Right ventricle myocardium superior (tissue), 1 donor: ENCODE measurements around the gene TRAF3. TPM values are rescaled to one million over a fixed set of nuclear protein-coding genes. Genes with fewer than 3 reads are reported as not detected.
"Not testable (repeated sequence)": the region's sequence is repeated elsewhere in the genome, so short reads cannot be mapped to it uniquely, and the experiment has no call there.

Experiments used
- ATAC-seq: fragments of 200-7000 bp; cut with Tn5 transposase; one replicate; pipeline ENCODE4 v1.9.1; 2020; ENCODE audit warnings: mild to moderate bottlenecking; ENCODE audit not compliant: poor library complexity
- DNase-seq: peaks from one replicate; pipeline ENCODE4 v3.0.0-alpha.2; 2020
- intact Hi-C: fragments of 100-400 bp; cut with DNase I; formaldehyde crosslinking; loops from one replicate; pipeline ENCODE4 v1.11.2; 2022
- total RNA-seq: library from RNA; stranded (reverse); fragmentation: NEBNext Ultra II Directional; extraction: Animal tissue kit (Norgen Biotek cat#: 25700); gene quantifications from one replicate; pipeline ENCODE4 v1.2.1, GENCODE V29; 2021
- donor health status: DM: no; HTN: yes; CAD: no; lungs with severe emphysema.

TRAF3 gene
- total RNA-seq, 1 donor from 2014 or later: 9.8 TPM

GRCh38 chr14:102870246-102870645, 93.0 kb downstream of the TRAF3 start:
- intact Hi-C loops: no loop called here
- DNase-seq: no peak
- no peak for ATAC-seq

GRCh38 chr14:102870994-102871831, 94.0 kb downstream of the TRAF3 start:
- DNase-seq (peak; percentile 55), ATAC-seq (peak; percentile 80)
- intact Hi-C loops: no loop called here

- DNase-seq: no peak
- ATAC-seq: peak; percentile 54
- intact Hi-C loops: no loop called here
These were observed 94.8 kb downstream of the TRAF3 start for GRCh38 chr14:102872020-102872419.

GRCh38 chr14:102873131-102873530, 95.9 kb downstream of the TRAF3 start:
- intact Hi-C loops: no loop called here
- no peak for ATAC-seq

GRCh38 chr14:102873546-102874061, 96.4 kb downstream of the TRAF3 start:
- intact Hi-C loops: no loop called here
- DNase-seq: no peak

More at GRCh38 chr14:102873131-102873530, 95.9 kb downstream of the TRAF3 start:
- no peak for DNase-seq

GRCh38 chr14:102875652-102876051, 98.4 kb downstream of the TRAF3 start:
- intact Hi-C loops: no loop called here
- no peak for DNase-seq

More at GRCh38 chr14:102873546-102874061, 96.4 kb downstream of the TRAF3 start:
- no peak for ATAC-seq

GRCh38 chr14:102877511-102877910, 100.3 kb downstream of the TRAF3 start:
- intact Hi-C loops: not testable (repeated sequence)

More at GRCh38 chr14:102875652-102876051, 98.4 kb downstream of the TRAF3 start:
- no peak for ATAC-seq

GRCh38 chr14:102878174-102878969, 101.1 kb downstream of the TRAF3 start:
- intact Hi-C loops: no loop called here
- DNase-seq (no peak), ATAC-seq (no peak)

More at GRCh38 chr14:102877511-102877910, 100.3 kb downstream of the TRAF3 start:
- DNase-seq, ATAC-seq: not testable (repeated sequence)

- no peak for ATAC-seq
- intact Hi-C loops: no loop called here
- no peak for DNase-seq
These were observed 101.8 kb downstream of the TRAF3 start for GRCh38 chr14:102878970-102879460.

- no peak for DNase-seq
- ATAC-seq: no peak
- intact Hi-C loops: no loop called here
These were observed 105.1 kb downstream of the TRAF3 start for GRCh38 chr14:102882226-102882906.

- ATAC-seq (no peak), DNase-seq (no peak)
- intact Hi-C loops: no loop called here
These were observed 105.9 kb downstream of the TRAF3 start for GRCh38 chr14:102883089-102883541.

- DNase-seq (no peak), ATAC-seq (no peak)
- intact Hi-C loops: no loop called here
These were observed 106.3 kb downstream of the TRAF3 start for GRCh38 chr14:102883554-102883953.

GRCh38 chr14:102885737-102886447, 108.6 kb downstream of the TRAF3 start:
- no peak for ATAC-seq
- intact Hi-C loops: no loop called here
- DNase-seq: no peak

- no peak for DNase-seq
- intact Hi-C loops: no loop called here
- no peak for ATAC-seq
These were observed 111.5 kb downstream of the TRAF3 start for GRCh38 chr14:102888748-102889147.

- DNase-seq (no peak), ATAC-seq (no peak)
- intact Hi-C loops: no loop called here
These were observed 112.4 kb downstream of the TRAF3 start for GRCh38 chr14:102889615-102890014.

GRCh38 chr14:102891111-102891510, 113.9 kb downstream of the TRAF3 start:
- ATAC-seq (no peak), DNase-seq (no peak)
- intact Hi-C loops: no loop called here

GRCh38 chr14:102891556-102891955, 114.3 kb downstream of the TRAF3 start:
- intact Hi-C loops: no loop called here
- no peak for ATAC-seq
- no peak for DNase-seq

- ATAC-seq: no peak
- no peak for DNase-seq
- intact Hi-C loops: no loop called here
These were observed 115.4 kb downstream of the TRAF3 start for GRCh38 chr14:102892651-102893050.
